Measurements from ENCODE around the gene MIOS.

DNA sequence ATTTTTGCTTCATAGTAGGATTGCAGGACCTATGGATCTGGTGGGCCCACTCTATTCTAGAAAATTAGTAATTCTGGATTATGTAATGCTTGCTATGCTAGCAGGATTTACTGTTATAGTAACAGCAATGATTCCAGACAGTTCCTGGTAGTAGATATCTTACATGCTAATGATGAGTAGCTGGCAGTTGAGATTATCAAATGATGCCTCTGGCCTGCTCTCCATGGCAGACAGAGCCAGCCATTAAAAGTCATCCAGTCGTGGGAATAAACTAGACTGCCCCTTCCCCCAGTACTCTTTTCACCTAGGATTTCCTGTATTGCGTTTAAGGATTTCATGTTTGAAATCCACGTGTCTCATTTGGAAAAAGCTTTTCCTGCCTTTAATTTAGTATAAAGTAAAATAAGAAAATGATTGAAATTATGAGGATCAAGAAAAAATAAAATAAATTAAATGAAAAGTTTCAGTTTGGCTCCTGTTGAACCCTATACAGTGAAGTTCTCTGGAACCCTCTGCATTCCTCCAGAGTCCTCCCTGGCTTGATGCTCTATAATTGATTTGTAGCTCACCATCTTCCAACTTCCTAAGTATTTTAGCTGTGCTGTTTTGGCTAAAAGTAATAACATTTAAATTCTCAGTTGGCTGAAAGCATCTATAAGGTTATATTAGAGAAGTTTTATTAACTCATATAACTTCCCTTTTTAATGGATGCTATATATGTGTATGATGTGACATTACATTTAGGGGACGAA lies 88.5 kb downstream of the MIOS start:
- TF ChIP-seq POLR2A (IDR thresholded peaks at IDR 0.05; ENCODE audit: low read length) (no peak), GATA1 (IDR thresholded peaks at IDR 0.05; ENCODE audit: low read depth, low read length) (no peak)

All from erythroblast (primary cell).